ENCODE results near the gene NNAT. TPM values are rescaled to one million over a fixed set of nuclear protein-coding genes. Genes with fewer than 3 reads are reported as not detected.
A peak's percentile ranks its signal among the peaks of the same experiment; 100 is the strongest.
"Not testable (repeated sequence)": the region's sequence is repeated elsewhere in the genome, so short reads cannot be mapped to it uniquely, and the experiment has no call there.

The NNAT gene
- 75.8 TPM for polyA plus RNA-seq
- long read RNA-seq, donor 1, transcript NNAT-202 (2 exons, 1,222 nt) = major isoform, 16 of 28 reads
- long read RNA-seq, donor 1, partial matches to known transcripts = 8 of 28 reads
- long read RNA-seq, donor 1, other reads (novel, unspliced or antisense) = 0 of 28 reads
- long read RNA-seq, donor 2, transcript NNAT-202 (2 exons, 1,222 nt) = major isoform, 22 of 128 reads
- long read RNA-seq, donor 2, partial matches to known transcripts = 97 of 128 reads
- long read RNA-seq, donor 2, other reads (novel, unspliced or antisense) = 6 of 128 reads
- long read RNA-seq, donor 3, transcript NNAT-201 (3 exons, 1,297 nt) = major isoform, 6 of 92 reads
- long read RNA-seq, donor 3, transcript NNAT-202 (2 exons, 1,222 nt) = major isoform, 6 of 92 reads
- long read RNA-seq, donor 3, partial matches to known transcripts = 79 of 92 reads
- long read RNA-seq, donor 3, other reads (novel, unspliced or antisense) = 0 of 92 reads
- long read RNA-seq, donor 4 = 0 reads
- long read RNA-seq, donor 5, transcript NNAT-202 (2 exons, 1,222 nt) = major isoform, 21 of 30 reads
- long read RNA-seq, donor 5, transcript NNAT-201 (3 exons, 1,297 nt) = minor isoform, 7 of 30 reads
- long read RNA-seq, donor 5, partial matches to known transcripts = 0 of 30 reads
- long read RNA-seq, donor 5, other reads (novel, unspliced or antisense) = 0 of 30 reads
- long read RNA-seq, donor 6, transcript NNAT-202 (2 exons, 1,222 nt) = major isoform, 20 of 59 reads
- long read RNA-seq, donor 6, transcript NNAT-201 (3 exons, 1,297 nt) = minor isoform, 6 of 59 reads
- long read RNA-seq, donor 6, partial matches to known transcripts = 0 of 59 reads
- long read RNA-seq, donor 6, other reads (novel, unspliced or antisense) = 32 of 59 reads
- long read RNA-seq, donor 7, transcript NNAT-202 (2 exons, 1,222 nt) = major isoform, 27 of 58 reads
- long read RNA-seq, donor 7, transcript NNAT-201 (3 exons, 1,297 nt) = minor isoform, 6 of 58 reads
- long read RNA-seq, donor 7, partial matches to known transcripts = 24 of 58 reads
- long read RNA-seq, donor 7, other reads (novel, unspliced or antisense) = 0 of 58 reads
- long read RNA-seq, donor 8, transcript NNAT-201 (3 exons, 1,297 nt) = minor isoform, 8 of 23 reads
- long read RNA-seq, donor 8, transcript NNAT-202 (2 exons, 1,222 nt) = major isoform, 15 of 23 reads
- long read RNA-seq, donor 8, partial matches to known transcripts = 0 of 23 reads
- long read RNA-seq, donor 8, other reads (novel, unspliced or antisense) = 0 of 23 reads
- long read RNA-seq, donor 9, transcript NNAT-202 (2 exons, 1,222 nt) = major isoform, 52 of 111 reads
- long read RNA-seq, donor 9, transcript NNAT-201 (3 exons, 1,297 nt) = minor isoform, 26 of 111 reads
- long read RNA-seq, donor 9, partial matches to known transcripts = 0 of 111 reads
- long read RNA-seq, donor 9, other reads (novel, unspliced or antisense) = 33 of 111 reads
- long read RNA-seq, donor 10, transcript NNAT-202 (2 exons, 1,222 nt) = major isoform, 16 of 26 reads
- long read RNA-seq, donor 10, transcript NNAT-201 (3 exons, 1,297 nt) = minor isoform, 10 of 26 reads
- long read RNA-seq, donor 10, partial matches to known transcripts = 0 of 26 reads
- long read RNA-seq, donor 10, other reads (novel, unspliced or antisense) = 0 of 26 reads
- long read RNA-seq, donor 11, transcript NNAT-202 (2 exons, 1,222 nt) = major isoform, 22 of 30 reads
- long read RNA-seq, donor 11, transcript NNAT-201 (3 exons, 1,297 nt) = minor isoform, 7 of 30 reads
- long read RNA-seq, donor 11, partial matches to known transcripts = 0 of 30 reads
- long read RNA-seq, donor 11, other reads (novel, unspliced or antisense) = 0 of 30 reads

- peaks cover 26% of the 10 kb centered on the region for H3K36me3 ChIP-seq (ENCODE audit: control insufficient read depth, insufficient read depth, low read length)
- peak within 1 kb of the TSS; percentile 36 for H3K4me3 ChIP-seq (ENCODE audit: low read length)
- H3K4me1 ChIP-seq (ENCODE audit: control insufficient read depth, insufficient read depth, low read length) = peaks cover 31% of the 10 kb centered on the region
Observed at GRCh38 chr20:37521061-37521771, at the start of gene NNAT. Gene NNAT, plus strand, starts transcription at chr20:37521250. Its CDS starts 82 bp downstream, at chr20:37521332.

GRCh38 chr20:37471741-37472235, 49.3 kb upstream of the NNAT start:
- Histone ChIP-seq H3K9me3 (ENCODE audit: control insufficient read depth, low read depth, low read length) (no peaks in the 10 kb centered on the region), H3K27ac (ENCODE audit: low read length) (no peak overlapping the region), H3K36me3 (ENCODE audit: control insufficient read depth, insufficient read depth, low read length) (no peaks in the 10 kb centered on the region), H3K27me3 (ENCODE audit: control insufficient read depth, insufficient read depth, low read length) (peaks cover 3% of the 10 kb centered on the region), H3K4me1 (ENCODE audit: control insufficient read depth, insufficient read depth, low read length) (no peaks in the 10 kb centered on the region), H3K4me3 (ENCODE audit: low read length) (no peak overlapping the region)
- WGBS (ENCODE audit: insufficient coverage, low lambda C conversion rate) = no CpG with 5 or more reads among the region's 7 CpGs
- DNase-seq = no peak

More at GRCh38 chr20:37521061-37521771, at the start of gene NNAT:
- peaks cover 7% of the 10 kb centered on the region for H3K9me3 ChIP-seq (ENCODE audit: control insufficient read depth, low read depth, low read length)
- no peak within 1 kb of the TSS for H3K27ac ChIP-seq (ENCODE audit: low read length)
- WGBS (ENCODE audit: insufficient coverage, low lambda C conversion rate) = no CpG with 5 or more reads among the region's 69 CpGs
- no peak for DNase-seq
- H3K27me3 ChIP-seq (ENCODE audit: control insufficient read depth, insufficient read depth, low read length) = no peaks in the 10 kb centered on the region

GRCh38 chr20:37472435-37472834, 48.6 kb upstream of the NNAT start:
- H3K36me3 ChIP-seq (ENCODE audit: control insufficient read depth, insufficient read depth, low read length); DNase-seq; H3K4me1 ChIP-seq (ENCODE audit: control insufficient read depth, insufficient read depth, low read length); H3K9me3 ChIP-seq (ENCODE audit: control insufficient read depth, low read depth, low read length); H3K27me3 ChIP-seq (ENCODE audit: control insufficient read depth, insufficient read depth, low read length); H3K27ac ChIP-seq (ENCODE audit: low read length); H3K4me3 ChIP-seq (ENCODE audit: low read length): not testable (repeated sequence)
- WGBS (ENCODE audit: insufficient coverage, low lambda C conversion rate) = no CpG with 5 or more reads among the region's 6 CpGs

GRCh38 chr20:37473249-37474000, 47.6 kb upstream of the NNAT start:
- Histone ChIP-seq H3K9me3 (ENCODE audit: control insufficient read depth, low read depth, low read length) (no peaks in the 10 kb centered on the region), H3K4me3 (ENCODE audit: low read length) (no peak overlapping the region), H3K4me1 (ENCODE audit: control insufficient read depth, insufficient read depth, low read length) (no peaks in the 10 kb centered on the region), H3K27me3 (ENCODE audit: control insufficient read depth, insufficient read depth, low read length) (peaks cover 3% of the 10 kb centered on the region), H3K27ac (ENCODE audit: low read length) (no peak overlapping the region), H3K36me3 (ENCODE audit: control insufficient read depth, insufficient read depth, low read length) (no peaks in the 10 kb centered on the region)
- DNase-seq = no peak
- 100% methylated on average over 1 of the region's 11 CpGs for WGBS (ENCODE audit: insufficient coverage, low lambda C conversion rate)

GRCh38 chr20:37474386-37474785, 46.7 kb upstream of the NNAT start:
- Histone ChIP-seq H3K36me3 (ENCODE audit: control insufficient read depth, insufficient read depth, low read length) (no peaks in the 10 kb centered on the region), H3K4me1 (ENCODE audit: control insufficient read depth, insufficient read depth, low read length) (no peaks in the 10 kb centered on the region), H3K27me3 (ENCODE audit: control insufficient read depth, insufficient read depth, low read length) (peaks cover 3% of the 10 kb centered on the region), H3K9me3 (ENCODE audit: control insufficient read depth, low read depth, low read length) (no peaks in the 10 kb centered on the region), H3K4me3 (ENCODE audit: low read length) (no peak overlapping the region), H3K27ac (ENCODE audit: low read length) (no peak overlapping the region)
- DNase-seq = no peak
- 100% methylated on average over 1 of the region's 4 CpGs for WGBS (ENCODE audit: insufficient coverage, low lambda C conversion rate)

- Histone ChIP-seq H3K27ac (ENCODE audit: low read length) (no peak overlapping the region), H3K4me1 (ENCODE audit: control insufficient read depth, insufficient read depth, low read length) (no peaks in the 10 kb centered on the region), H3K9me3 (ENCODE audit: control insufficient read depth, low read depth, low read length) (no peaks in the 10 kb centered on the region), H3K27me3 (ENCODE audit: control insufficient read depth, insufficient read depth, low read length) (peaks cover 3% of the 10 kb centered on the region), H3K36me3 (ENCODE audit: control insufficient read depth, insufficient read depth, low read length) (no peaks in the 10 kb centered on the region), H3K4me3 (ENCODE audit: low read length) (no peak overlapping the region)
- no peak for DNase-seq
- WGBS (ENCODE audit: insufficient coverage, low lambda C conversion rate) = no CpG with 5 or more reads among the region's 5 CpGs
Observed at GRCh38 chr20:37475252-37475651, 45.8 kb upstream of the NNAT start.

- Histone ChIP-seq H3K27ac (ENCODE audit: low read length) (no peak overlapping the region), H3K27me3 (ENCODE audit: control insufficient read depth, insufficient read depth, low read length) (peaks cover 3% of the 10 kb centered on the region), H3K4me3 (ENCODE audit: low read length) (no peak overlapping the region), H3K9me3 (ENCODE audit: control insufficient read depth, low read depth, low read length) (no peaks in the 10 kb centered on the region), H3K36me3 (ENCODE audit: control insufficient read depth, insufficient read depth, low read length) (no peaks in the 10 kb centered on the region), H3K4me1 (ENCODE audit: control insufficient read depth, insufficient read depth, low read length) (no peaks in the 10 kb centered on the region)
- 0% methylated on average over 1 of the region's 3 CpGs for WGBS (ENCODE audit: insufficient coverage, low lambda C conversion rate)
- no peak for DNase-seq
Observed at GRCh38 chr20:37477041-37477440, 44.0 kb upstream of the NNAT start.

GRCh38 chr20:37479266-37479665, 41.8 kb upstream of the NNAT start:
- no peaks in the 10 kb centered on the region for H3K36me3 ChIP-seq (ENCODE audit: control insufficient read depth, insufficient read depth, low read length)
- H3K27me3 ChIP-seq (ENCODE audit: control insufficient read depth, insufficient read depth, low read length) = peaks cover 3% of the 10 kb centered on the region
- WGBS (ENCODE audit: insufficient coverage, low lambda C conversion rate) = no CpG with 5 or more reads among the region's 6 CpGs
- H3K4me3 ChIP-seq (ENCODE audit: low read length) = no peak overlapping the region
- H3K9me3 ChIP-seq (ENCODE audit: control insufficient read depth, low read depth, low read length) = no peaks in the 10 kb centered on the region
- DNase-seq = no peak
- no peaks in the 10 kb centered on the region for H3K4me1 ChIP-seq (ENCODE audit: control insufficient read depth, insufficient read depth, low read length)
- no peak overlapping the region for H3K27ac ChIP-seq (ENCODE audit: low read length)
